OCI-M1 (cell line): ENCODE measurements around the gene TRIM29.

ENCODE experiments used
- DNase-seq: peaks from one replicate; lab custom pipeline; 2025; lab: John Stamatoyannopoulos, UW

Gene TRIM29

GRCh38 chr11:120063686-120064340 is 74.1 kb downstream of the TRIM29 start:
- DNase-seq = no peak

DNA sequence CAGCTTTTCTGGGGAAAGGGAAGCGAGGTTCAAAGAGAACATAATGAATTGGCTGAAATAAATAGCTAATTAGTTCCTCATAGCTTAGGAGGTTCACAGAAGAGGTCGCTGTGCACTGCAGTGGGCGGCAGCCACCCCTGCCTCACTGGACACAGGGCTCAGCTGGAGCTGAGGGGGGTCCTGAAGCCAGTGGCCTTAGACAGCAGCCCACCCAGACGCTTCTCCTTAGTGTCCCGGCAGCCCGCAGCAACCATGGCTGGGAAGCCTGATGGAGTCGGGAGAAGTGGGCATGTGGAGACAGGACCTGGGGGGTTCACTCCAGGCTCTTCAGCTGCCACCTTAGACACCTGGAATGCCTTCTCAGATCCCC is 75.4 kb downstream of the TRIM29 start:
- DNase-seq = no peak

DNA sequence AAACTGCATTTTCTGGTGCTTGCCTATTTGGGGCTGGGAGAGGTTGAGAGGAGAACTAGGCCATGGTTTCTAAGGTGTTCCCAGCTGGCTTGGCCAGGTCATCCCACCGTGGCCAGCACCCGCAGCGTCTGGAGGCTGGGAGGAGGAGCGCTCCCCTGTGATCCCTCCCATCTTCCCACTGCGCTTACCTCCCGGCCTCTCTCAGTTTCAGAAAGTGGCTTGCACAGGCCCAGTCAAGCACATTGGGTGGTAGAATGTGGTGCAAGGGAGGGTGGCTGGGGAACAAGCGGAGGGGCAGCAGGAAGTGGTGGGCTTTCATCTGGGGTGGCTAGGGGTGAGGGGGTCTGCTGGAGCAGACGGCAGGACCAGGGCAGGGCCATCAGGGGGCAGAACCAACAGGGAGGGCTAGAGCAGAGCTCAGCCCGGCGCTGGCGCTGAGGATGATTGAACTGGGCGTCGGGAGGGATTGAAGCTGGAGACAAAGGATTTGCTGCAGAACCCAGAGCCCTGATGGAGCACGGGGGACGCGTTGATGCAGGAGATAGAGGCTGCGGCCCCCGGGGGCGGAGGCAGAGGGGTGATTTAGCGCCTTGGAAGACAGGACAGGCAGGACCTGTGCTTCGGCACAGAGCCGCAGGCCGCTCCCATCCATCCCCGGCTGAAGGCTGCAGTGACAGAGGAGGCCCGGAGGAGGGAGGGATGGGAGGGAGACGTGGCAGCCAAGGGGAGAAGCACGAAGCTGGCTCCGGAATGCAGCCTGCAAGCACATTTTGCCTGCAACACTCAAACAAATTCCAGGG is 76.0 kb downstream of the TRIM29 start:
- no peak for DNase-seq
